Measurements from ENCODE around the gene ZNF775.

DNA sequence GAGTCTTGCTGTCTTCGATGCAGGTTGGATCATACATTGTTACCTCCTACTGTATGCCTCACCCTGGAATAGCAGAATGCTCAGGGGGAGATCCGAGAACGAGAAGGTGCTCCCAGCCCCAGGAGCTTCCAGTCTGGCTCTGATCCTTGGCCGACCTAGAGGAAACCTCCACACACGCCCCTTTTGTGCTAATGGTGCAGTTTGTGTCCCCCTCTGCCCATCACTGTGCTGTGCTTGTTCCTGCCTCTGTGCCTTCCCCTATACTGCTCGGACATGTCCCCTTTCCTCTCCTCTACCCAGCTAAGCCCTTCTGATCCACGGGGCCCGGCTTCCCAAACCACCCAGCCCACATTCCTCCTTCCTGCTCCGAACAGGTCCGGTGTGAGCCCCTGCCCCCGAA is 32.5 kb downstream of the ZNF775 start:
- no peak for TF ChIP-seq CTCF (conservative IDR thresholded peaks at IDR 0.05)
- TF ChIP-seq EZH2 (IDR thresholded peaks at IDR 0.05; ENCODE audit: low read depth) = no peak
